ENCODE measurements around the gene SCAP.

Gene SCAP

GRCh38 chr3:47412842-47413520, 62.8 kb downstream of the SCAP start:
- no peak for DNase-seq

GRCh38 chr3:47412453-47412756, 63.3 kb downstream of the SCAP start:
- no peak for DNase-seq

- DNase-seq, result no peak
Observed at GRCh38 chr3:47411696-47412452, 63.9 kb downstream of the SCAP start.

GRCh38 chr3:47410801-47411646, 64.7 kb downstream of the SCAP start:
- DNase-seq, result no peak

GRCh38 chr3:47410417-47410720, 65.4 kb downstream of the SCAP start:
- DNase-seq, result no peak

GRCh38 chr3:47409688-47410416, 65.9 kb downstream of the SCAP start:
- DNase-seq, result no peak

- DNase-seq, result no peak
Observed at GRCh38 chr3:47409284-47409683, 66.5 kb downstream of the SCAP start.

GRCh38 chr3:47408839-47409229, 66.9 kb downstream of the SCAP start:
- no peak for DNase-seq

- DNase-seq, result no peak
Observed at GRCh38 chr3:47407896-47408838, 67.6 kb downstream of the SCAP start.

GRCh38 chr3:47407237-47407636, 68.5 kb downstream of the SCAP start:
- no peak for DNase-seq

- no peak for DNase-seq
Observed at GRCh38 chr3:47406762-47407149, 69.0 kb downstream of the SCAP start.

GRCh38 chr3:47405820-47406761, 69.7 kb downstream of the SCAP start:
- no peak for DNase-seq

- DNase-seq, result no peak
Observed at GRCh38 chr3:47404955-47405790, 70.6 kb downstream of the SCAP start.

- DNase-seq, result no peak
Observed at GRCh38 chr3:47404431-47404876, 71.3 kb downstream of the SCAP start.

GRCh38 chr3:47399531-47400270, 76.0 kb downstream of the SCAP start:
- no peak for DNase-seq

GRCh38 chr3:47399016-47399415, 76.7 kb downstream of the SCAP start:
- DNase-seq, result no peak

- DNase-seq, result no peak
Observed at GRCh38 chr3:47398228-47398627, 77.5 kb downstream of the SCAP start.

GRCh38 chr3:47394881-47395280, 80.9 kb downstream of the SCAP start:
- DNase-seq, result no peak
